Measurements from ENCODE around the gene GPR148.

The GPR148 gene

GRCh38 chr2:130776550-130776949 is 47.7 kb downstream of the GPR148 start:
- DNase-seq = no peak

DNA sequence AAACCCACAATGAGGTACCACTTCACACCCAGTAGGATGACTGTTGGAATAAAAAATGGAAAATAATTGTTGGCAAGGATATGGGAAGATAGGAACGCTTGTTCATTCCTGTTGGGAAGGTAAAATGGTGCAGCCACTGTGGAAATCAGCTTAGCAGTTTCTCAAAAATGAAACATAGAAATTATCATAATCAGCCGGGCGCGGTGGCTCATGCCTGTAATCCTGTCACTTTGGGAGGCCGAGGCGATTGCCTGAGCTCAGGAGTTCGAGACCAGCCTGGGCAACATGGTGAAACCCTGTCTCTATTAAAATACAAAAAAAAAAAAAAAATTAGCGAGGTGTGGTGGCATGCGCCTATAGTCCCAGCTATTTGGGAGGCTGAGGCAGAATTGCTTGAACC is 49.9 kb downstream of the GPR148 start:
- DNase-seq = no peak

Data from femur (tissue), 1 donor.